HG03159 (cell line): ENCODE measurements around the gene KCNIP1.
"Not testable (repeated sequence)": the region's sequence is repeated elsewhere in the genome, so short reads cannot be mapped to it uniquely, and the experiment has no call there.

Source experiments
- ATAC-seq: cut with Tn5 transposase; IDR thresholded peaks from one replicate; pipeline ENCODE4 v1.9.1; 2021; ENCODE audit warnings: mild to moderate bottlenecking, moderate library complexity; ENCODE audit not compliant: unreplicated experiment

The KCNIP1 gene

GRCh38 chr5:170761708-170762066, 257.9 kb downstream of the KCNIP1 start:
- no peak for ATAC-seq

DNA sequence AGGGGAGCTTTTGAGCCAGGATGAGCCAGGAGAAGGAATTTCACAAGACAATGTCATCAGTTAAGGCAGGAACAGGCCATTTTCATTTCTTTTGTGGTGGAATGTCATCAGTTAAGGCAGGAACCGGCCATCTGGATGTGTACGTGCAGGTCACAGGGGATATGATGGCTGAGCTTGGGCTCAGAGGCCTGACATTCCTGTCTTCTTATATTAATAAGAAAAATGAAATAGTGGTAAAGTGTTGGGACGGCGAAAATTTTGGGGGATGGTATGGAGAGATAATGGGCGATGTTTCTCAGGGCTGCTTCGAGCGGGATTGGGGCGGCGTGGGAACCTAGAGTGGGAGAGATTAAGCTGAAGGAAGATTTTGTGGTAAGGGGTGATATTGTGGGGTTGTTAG, 258.5 kb downstream of the KCNIP1 start:
- not testable (repeated sequence) for ATAC-seq

- not testable (repeated sequence) for ATAC-seq
These were observed 262.0 kb downstream of the KCNIP1 start for GRCh38 chr5:170765868-170766267.

DNA sequence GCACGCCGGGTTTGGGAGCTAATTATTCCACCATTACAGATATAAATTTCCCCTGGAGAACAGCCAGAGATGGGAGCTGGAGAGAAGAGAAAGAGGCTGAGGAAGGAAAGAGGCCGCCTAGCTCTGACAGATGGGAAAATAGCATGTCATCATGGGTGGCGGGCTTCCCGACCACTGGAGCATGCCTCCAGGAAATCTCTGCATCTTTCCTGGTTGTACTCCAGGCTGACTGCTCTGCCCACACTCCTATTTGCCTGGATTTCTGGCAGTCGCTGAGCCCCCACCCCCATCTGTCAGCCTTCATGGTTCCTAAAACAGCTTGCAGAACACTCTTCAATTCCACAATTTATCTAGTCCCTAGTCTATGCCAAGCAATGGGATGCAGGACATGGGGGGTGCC, 265.4 kb downstream of the KCNIP1 start:
- no peak for ATAC-seq

GRCh38 chr5:170769898-170770416, 266.1 kb downstream of the KCNIP1 start:
- no peak for ATAC-seq

DNA sequence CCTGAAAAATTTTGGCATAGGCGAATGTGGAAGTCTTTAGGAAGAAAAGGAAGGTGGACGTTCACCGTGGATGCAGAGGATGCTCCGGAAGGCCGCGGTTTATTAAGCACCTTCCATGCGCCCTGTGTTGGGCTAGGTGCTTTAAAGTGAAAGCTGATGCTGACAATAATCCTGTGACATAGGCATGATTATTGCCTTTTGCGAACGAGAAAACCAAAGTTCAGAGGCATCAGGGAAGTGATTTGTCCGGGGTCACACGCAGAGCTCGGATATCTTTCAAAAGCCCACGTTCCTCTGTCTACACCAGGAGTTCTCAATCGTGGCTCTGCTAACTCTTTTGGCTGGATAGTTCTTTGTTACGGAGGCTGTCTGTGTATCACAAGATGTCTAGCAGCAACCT, 267.7 kb downstream of the KCNIP1 start:
- no peak for ATAC-seq

DNA sequence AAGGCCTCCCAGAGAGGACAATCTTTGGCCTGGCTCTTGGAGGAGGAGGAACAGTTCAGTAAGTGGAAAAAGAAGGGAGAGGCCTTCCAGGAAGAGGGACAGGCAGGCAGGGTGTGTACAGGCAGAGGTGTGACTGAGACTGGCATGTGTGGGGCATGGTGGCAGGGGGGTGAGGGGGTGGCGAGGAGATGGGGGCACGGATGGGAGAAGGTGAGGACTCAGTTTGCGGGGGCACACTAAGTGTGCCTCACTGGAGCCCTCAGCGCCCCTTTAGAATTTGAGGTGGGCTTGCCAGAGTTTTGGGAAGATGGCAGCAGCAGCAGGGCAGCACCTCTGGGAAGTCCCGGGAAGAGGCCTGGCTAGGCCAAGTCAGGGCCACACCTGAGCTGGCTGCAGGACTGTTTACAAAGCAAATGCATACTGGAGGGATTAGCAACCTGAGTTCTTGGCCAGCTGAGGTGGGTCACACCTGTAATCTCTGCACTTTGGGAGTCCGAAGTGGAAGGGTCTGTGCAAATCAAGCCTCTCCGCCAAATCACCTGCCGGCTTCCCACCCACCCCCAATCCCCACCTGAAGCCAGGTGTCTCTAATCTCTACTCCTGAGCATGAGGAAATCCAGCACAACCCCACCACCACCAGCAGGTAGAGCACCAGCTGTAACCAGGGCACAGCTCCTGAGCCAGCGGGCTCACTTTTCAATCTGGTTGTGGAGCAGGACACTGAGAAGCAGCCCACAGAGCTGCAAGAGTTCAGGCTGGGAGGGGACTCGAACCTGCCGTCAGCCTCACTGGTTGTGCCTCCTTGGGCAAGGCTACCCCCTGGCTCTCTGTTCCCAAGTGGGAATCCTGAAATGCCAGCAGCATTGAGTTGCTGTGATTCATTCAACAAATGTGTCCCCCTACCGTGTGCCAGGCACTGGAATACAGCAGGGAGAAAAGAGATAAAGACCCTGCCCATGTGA, 269.5 kb downstream of the KCNIP1 start:
- no peak for ATAC-seq

- ATAC-seq = no peak
These were observed 271.0 kb downstream of the KCNIP1 start for GRCh38 chr5:170774831-170775230.

DNA sequence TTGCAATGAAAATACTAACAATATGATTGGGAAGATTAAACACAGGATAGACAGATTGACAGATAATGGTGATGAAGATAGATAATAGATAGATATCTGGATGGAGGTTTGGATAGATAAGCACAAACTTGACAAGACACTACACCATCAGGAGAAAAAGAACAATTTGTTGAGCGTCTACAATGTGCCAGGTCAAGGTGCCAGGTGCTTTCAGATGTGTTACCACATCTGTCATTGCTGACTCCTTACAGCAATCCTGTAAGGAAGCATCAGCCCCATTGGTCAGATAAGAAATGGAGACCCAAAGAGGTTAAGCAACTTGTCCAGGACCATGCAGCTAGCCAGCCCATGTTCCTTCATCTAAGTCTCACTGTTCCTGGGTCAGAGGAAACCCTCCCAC, 278.1 kb downstream of the KCNIP1 start:
- no peak for ATAC-seq

DNA sequence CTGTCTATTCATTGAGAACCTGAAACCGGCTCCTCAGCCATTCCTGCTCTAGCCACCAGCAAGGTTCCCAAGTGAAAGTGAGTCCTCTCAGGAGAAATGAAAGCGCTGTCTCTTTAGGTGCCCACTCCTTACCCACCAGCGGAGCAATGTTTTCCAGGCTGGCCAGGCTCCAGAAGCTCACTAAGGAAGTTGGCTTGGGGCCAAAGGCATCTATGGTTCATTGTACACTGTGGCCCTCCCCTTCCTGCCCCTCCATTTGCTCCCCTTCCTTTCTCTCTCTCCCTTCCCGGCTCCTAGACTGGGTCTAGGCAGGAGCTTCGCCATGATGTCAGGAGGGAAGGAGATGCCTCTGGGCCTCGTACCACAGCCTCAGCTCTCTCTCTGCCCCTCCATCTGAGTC, 278.6 kb downstream of the KCNIP1 start:
- no peak for ATAC-seq

DNA sequence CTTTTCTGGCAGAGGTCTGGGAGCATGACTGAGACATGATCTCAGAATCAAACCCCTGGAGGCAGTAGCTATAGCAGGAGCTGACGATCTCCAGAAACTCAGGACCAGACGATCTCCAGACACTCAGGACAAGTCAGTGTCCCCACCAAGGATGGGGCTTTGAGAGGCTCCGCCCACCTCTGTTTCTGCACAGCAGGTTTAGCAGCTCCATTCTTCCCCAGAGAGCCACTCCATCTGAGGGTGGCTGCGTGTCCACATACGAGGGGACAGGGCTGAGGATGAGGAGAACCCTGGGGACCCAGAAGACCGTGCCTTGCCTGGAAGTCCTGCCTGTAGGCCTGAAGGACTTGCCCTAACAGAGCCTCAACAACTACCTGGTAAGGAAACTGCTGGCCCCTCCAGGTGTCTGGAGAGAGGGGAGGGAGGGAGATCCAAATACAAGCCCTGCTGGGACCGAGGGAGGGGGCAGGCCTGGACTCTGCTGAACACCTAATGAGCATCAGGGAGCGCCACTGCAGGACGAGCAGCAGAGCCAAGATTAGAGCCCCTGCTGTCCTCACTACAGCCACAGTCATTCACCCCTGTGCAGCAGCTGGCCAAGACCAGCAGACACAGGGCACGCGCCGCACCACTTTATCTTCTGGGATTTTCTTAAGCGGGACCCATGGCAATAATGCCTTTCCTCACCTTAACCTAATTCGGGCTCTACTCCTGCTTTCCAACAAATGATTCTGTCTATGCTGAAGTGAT, 279.9 kb downstream of the KCNIP1 start, which contains the start of gene GABRP:
TSS of gene GABRP (plus strand) at position 228 of the 750 bp plus-strand sequence. CDS start 4,891 bp downstream, outside the sequence.
- no peak for ATAC-seq

DNA sequence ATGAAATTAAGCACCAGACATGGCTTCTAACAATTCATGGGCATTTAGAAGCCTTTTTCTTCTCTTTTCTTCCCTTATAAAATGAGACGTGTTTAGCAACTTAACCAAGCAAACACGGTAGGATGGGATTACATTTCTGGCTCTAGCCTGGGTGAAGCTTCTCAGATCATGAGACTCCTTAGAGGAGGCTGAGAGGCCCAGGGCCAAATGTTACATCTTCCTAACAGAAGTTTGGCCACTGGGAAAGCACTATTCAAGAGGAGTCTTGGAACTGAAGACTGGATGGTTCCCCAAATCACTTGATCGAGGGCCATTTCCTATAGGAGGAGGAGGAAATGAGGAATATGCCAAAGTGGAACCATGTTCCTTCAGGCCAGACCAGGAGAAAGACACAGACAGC, 281.6 kb downstream of the KCNIP1 start:
- ATAC-seq = no peak
